Large intestine (tissue), 3 donors: ENCODE measurements around the gene NCAPH2. TPM values are rescaled to one million over a fixed set of nuclear protein-coding genes. Genes with fewer than 3 reads are reported as not detected.

Source experiments
- DNase-seq, 2 donors: peaks; one replicate each; pipeline versions ENCODE4 v3.0.0 to v3.0.0-alpha.2; 2013
- H3K27ac ChIP-seq: one replicate; pipeline ENCODE4 v1.5.1; 2013; ENCODE audit warnings: low read length
- H3K27me3 ChIP-seq: 2 replicates; pipeline ENCODE4 v1.6.1; 2013; ENCODE audit warnings: low read length; ENCODE audit not compliant: control insufficient read depth, insufficient read depth
- H3K36me3 ChIP-seq: 2 replicates; pipeline ENCODE4 v1.6.1; 2013; ENCODE audit warnings: low read length; ENCODE audit not compliant: control insufficient read depth, insufficient read depth
- H3K4me1 ChIP-seq: one replicate; pipeline ENCODE4 v1.6.1; 2013; ENCODE audit warnings: low read length; ENCODE audit not compliant: control insufficient read depth, insufficient read depth
- H3K4me3 ChIP-seq: one replicate; pipeline ENCODE4 v1.5.1; 2013; ENCODE audit warnings: low read length
- H3K9me3 ChIP-seq: one replicate; pipeline ENCODE4 v1.6.1; 2013; ENCODE audit warnings: mild to moderate bottlenecking, low read depth, low read length, moderate library complexity; ENCODE audit not compliant: control insufficient read depth
- WGBS: methylation state at CpG from one replicate; pipeline ENCODE4 v1.1.5; 2013; ENCODE audit warnings: low lambda C conversion rate; ENCODE audit not compliant: insufficient coverage; 5-methylcytosine and 5-hydroxymethylcytosine counted together
- polyA plus RNA-seq: library from polyadenylated mRNA; unstranded; fragments of 120-200 nt; gene quantifications from one replicate; pipeline ENCODE4 v1.2.1, GENCODE V29; 2013

NCAPH2 gene
- polyA plus RNA-seq, 1 donor: 31.2 TPM

- Histone ChIP-seq H3K4me3 (peak within 1 kb of the TSS; percentile 52), H3K27ac (peak within 1 kb of the TSS; percentile 88), H3K4me1 (peaks cover 31% of the 10 kb centered on the region), H3K36me3 (peaks cover 34% of the 10 kb centered on the region), H3K9me3 (peaks cover 9% of the 10 kb centered on the region), H3K27me3 (peaks cover 8% of the 10 kb centered on the region)
- no CpG with 5 or more reads among the region's 84 CpGs for WGBS
- peak; percentile 98 to 99 for DNase-seq
Observed at GRCh38 chr22:50525104-50525857, 17.3 kb downstream of the NCAPH2 start, which contains the start of gene SCO2. TSS of gene SCO2 (minus strand) at chr22:50525598. CDS start at chr22:50524411, 1,187 bp downstream.

- WGBS: no CpG with 5 or more reads among the region's 33 CpGs
- Histone ChIP-seq H3K9me3 (peaks cover 13% of the 10 kb centered on the region), H3K36me3 (peaks cover 34% of the 10 kb centered on the region), H3K4me1 (peaks cover 35% of the 10 kb centered on the region), H3K27me3 (peaks cover 13% of the 10 kb centered on the region), H3K27ac (peak overlapping the region; percentile 88), H3K4me3 (peak overlapping the region; percentile 52)
- no peak for DNase-seq
Observed at GRCh38 chr22:50525858-50526107, 17.8 kb downstream of the NCAPH2 start.

DNA sequence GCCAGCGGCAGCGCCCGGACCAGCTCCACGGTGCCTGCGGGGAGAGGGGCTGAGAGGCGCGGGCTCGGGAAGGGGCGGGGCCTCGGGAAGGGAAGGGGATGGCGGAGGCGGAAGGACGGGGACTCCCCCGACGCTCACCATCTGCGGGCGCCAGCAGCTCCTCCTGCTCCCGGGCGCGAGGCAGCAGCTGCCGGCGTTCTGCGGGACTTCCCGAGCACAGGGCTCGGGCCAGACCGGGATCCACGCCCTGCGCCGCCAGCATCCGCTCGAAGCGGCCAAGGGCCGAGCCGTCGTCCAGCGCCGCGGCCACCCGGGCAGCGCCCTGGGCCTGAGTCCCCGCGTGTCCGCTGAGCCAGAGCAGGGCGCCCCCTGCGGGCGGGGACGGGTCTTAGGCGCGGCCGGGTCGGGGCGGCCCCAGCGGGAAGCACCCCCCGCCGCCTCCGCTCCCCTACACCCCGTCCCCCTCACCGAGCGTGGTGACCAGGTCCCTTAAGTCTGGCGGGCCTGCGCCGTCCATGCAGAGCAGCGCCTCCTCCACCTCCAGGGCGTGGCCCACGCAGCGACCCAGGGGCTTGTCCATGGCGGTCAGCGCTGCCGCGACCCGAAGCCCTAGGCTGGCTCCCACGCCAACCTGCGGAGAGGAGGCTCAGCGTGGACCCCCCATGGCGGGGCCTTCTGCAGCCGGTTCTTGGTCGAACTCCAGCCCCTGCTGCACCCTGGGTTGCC is 18.2 kb downstream of the NCAPH2 start:
- peak; percentile 75 to 87 for DNase-seq
- peaks cover 18% of the 10 kb centered on the region for H3K27me3 ChIP-seq
- H3K4me1 ChIP-seq: peaks cover 39% of the 10 kb centered on the region
- H3K36me3 ChIP-seq: peaks cover 29% of the 10 kb centered on the region
- H3K4me3 ChIP-seq: peak overlapping the region; percentile 49
- no CpG with 5 or more reads among the region's 77 CpGs for WGBS
- H3K9me3 ChIP-seq: peaks cover 16% of the 10 kb centered on the region
- H3K27ac ChIP-seq: peak overlapping the region; percentile 88

GRCh38 chr22:50526834-50527801 is 19.1 kb downstream of the NCAPH2 start:
- Histone ChIP-seq H3K36me3 (peaks cover 20% of the 10 kb centered on the region), H3K4me3 (peak overlapping the region; percentile 49), H3K27ac (peak overlapping the region; percentile 88), H3K4me1 (peaks cover 45% of the 10 kb centered on the region), H3K9me3 (peaks cover 16% of the 10 kb centered on the region), H3K27me3 (peaks cover 26% of the 10 kb centered on the region)
- DNase-seq: no peak
- no CpG with 5 or more reads among the region's 29 CpGs for WGBS

- no peak for DNase-seq
- WGBS: no CpG with 5 or more reads among the region's 18 CpGs
- H3K4me1 ChIP-seq: peaks cover 47% of the 10 kb centered on the region
- H3K27me3 ChIP-seq: peaks cover 34% of the 10 kb centered on the region
- peaks cover 16% of the 10 kb centered on the region for H3K9me3 ChIP-seq
- H3K36me3 ChIP-seq: peaks cover 10% of the 10 kb centered on the region
- no peak overlapping the region for H3K4me3 ChIP-seq
- no peak overlapping the region for H3K27ac ChIP-seq
Observed at GRCh38 chr22:50527921-50528681, 20.1 kb downstream of the NCAPH2 start.

GRCh38 chr22:50528682-50529415 is 20.8 kb downstream of the NCAPH2 start:
- H3K36me3 ChIP-seq: peaks cover 3% of the 10 kb centered on the region
- H3K27me3 ChIP-seq: peaks cover 39% of the 10 kb centered on the region
- DNase-seq: peak in 1 of 2 donors; percentile 31

GRCh38 chr22:50529416-50529896 is 21.4 kb downstream of the NCAPH2 start:
- peak overlapping the region; percentile 40 for H3K27ac ChIP-seq
- H3K4me3 ChIP-seq: peak overlapping the region; percentile 40
- no CpG with 5 or more reads among the region's 50 CpGs for WGBS
- H3K9me3 ChIP-seq: peaks cover 16% of the 10 kb centered on the region
- H3K36me3 ChIP-seq: no peaks in the 10 kb centered on the region
- peaks cover 33% of the 10 kb centered on the region for H3K4me1 ChIP-seq
- DNase-seq: no peak
- peaks cover 43% of the 10 kb centered on the region for H3K27me3 ChIP-seq

More at GRCh38 chr22:50528682-50529415, 20.8 kb downstream of the NCAPH2 start:
- peak overlapping the region; percentile 40 for H3K4me3 ChIP-seq
- H3K27ac ChIP-seq: peak overlapping the region; percentile 40
- peaks cover 39% of the 10 kb centered on the region for H3K4me1 ChIP-seq
- WGBS: no CpG with 5 or more reads among the region's 15 CpGs
- H3K9me3 ChIP-seq: peaks cover 16% of the 10 kb centered on the region

DNA sequence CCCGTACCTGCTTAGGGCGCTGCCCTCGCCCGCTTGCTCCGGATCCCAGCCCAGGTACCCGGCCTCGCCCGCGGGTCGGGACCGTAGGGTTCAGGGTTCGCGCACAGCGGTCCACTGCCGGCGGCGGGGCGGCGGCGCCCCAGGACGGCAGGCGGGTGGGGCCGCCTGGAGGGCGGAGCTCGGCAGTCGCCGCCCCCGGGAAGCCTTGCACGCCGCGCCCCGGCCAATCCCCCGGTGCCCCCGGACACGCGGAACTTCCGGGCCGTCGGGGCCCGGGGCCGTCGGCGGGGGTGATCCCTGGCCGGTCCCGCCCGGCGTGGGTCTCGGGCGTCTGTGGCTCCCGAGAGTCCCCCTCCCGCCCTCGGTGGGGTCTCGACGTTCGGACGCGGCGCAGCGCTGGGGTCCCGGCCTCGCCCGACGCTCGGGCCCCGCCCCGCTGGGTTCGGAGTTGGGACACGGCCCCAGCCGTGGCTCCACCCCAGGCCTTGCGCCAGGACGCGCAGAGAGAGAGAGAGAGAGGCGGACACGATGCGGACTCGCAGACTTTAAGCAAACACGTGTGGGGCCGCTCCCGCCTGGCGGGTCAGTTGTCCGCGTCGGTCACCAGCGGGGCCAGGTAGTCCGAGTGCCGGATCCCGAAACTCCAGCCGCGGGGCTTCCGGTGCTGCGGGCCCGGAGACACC is 22.0 kb downstream of the NCAPH2 start, which contains the start of gene TYMP:
Gene TYMP, minus strand, starts transcription at position 116 of the 683 bp plus-strand sequence. CDS start 303 bp downstream, outside the sequence.
- peak; percentile 69 to 91 for DNase-seq
- H3K9me3 ChIP-seq: peaks cover 16% of the 10 kb centered on the region
- H3K27me3 ChIP-seq: peaks cover 45% of the 10 kb centered on the region
- WGBS: no CpG with 5 or more reads among the region's 92 CpGs
- H3K4me1 ChIP-seq: peaks cover 32% of the 10 kb centered on the region
- peak within 1 kb of the TSS; percentile 94 for H3K27ac ChIP-seq
- H3K4me3 ChIP-seq: peak within 1 kb of the TSS; percentile 60
- H3K36me3 ChIP-seq: no peaks in the 10 kb centered on the region

- H3K4me1 ChIP-seq: peaks cover 32% of the 10 kb centered on the region
- H3K4me3 ChIP-seq: peak overlapping the region; percentile 60
- peak in 1 of 2 donors; percentile 81 for DNase-seq
- H3K27me3 ChIP-seq: peaks cover 45% of the 10 kb centered on the region
- H3K9me3 ChIP-seq: peaks cover 16% of the 10 kb centered on the region
- no peaks in the 10 kb centered on the region for H3K36me3 ChIP-seq
- no CpG with 5 or more reads among the region's 21 CpGs for WGBS
- peak overlapping the region; percentile 94 for H3K27ac ChIP-seq
Observed at GRCh38 chr22:50530580-50530876, 22.5 kb downstream of the NCAPH2 start.
